ENCODE data around the gene SBF2.

- TF ChIP-seq POLR2AphosphoS5 (IDR thresholded peaks at IDR 0.05) (no peak), CTCF (IDR thresholded peaks at IDR 0.05) (no peak)
These were observed 399.0 kb downstream of the SBF2 start for GRCh38 chr11:9895006-9895405.

Measured in gastroesophageal sphincter (tissue), 3 donors.